LNCaP clone FGC (cell line): ENCODE measurements around the gene LILRB4.
"Not testable (repeated sequence)": the region's sequence is repeated elsewhere in the genome, so short reads cannot be mapped to it uniquely, and the experiment has no call there.

Experiments
- DNase-seq: peaks from one replicate; pipeline ENCODE4 v3.0.0-alpha.2; 2011; ENCODE audit warnings: low read depth
- H3K4me3 ChIP-seq: 2 replicates; pipeline ENCODE4 v1.5.1; 2011; ENCODE audit warnings: mild to moderate bottlenecking, low read depth, low read length, control low read depth
- CTCF ChIP-seq: IDR thresholded peaks from 2 replicates; pipeline ENCODE4 v1.5.1; 2012; ENCODE audit warnings: mild to moderate bottlenecking; ENCODE audit not compliant: control insufficient read depth, insufficient read depth; ENCODE audit errors: extremely low read depth

Gene LILRB4

DNA sequence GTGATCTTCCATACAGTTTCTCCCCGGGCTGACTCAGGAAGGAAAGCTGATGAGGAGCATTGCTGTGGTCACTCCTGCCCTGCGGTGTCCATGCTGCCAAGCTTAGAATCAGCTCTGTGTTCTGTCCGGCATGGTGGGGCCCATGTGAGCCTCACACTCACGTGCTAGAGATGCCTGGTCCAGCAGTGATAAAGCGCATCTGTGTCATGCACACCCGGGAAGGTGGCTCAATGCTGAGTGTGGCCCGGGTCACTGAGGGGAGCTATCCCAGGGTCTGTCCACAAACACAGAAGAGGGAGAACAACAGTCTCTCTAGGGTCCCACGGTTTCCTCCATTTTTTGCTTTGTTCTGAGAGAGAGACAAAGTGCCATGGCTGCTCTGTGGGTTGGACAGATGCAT is 36.0 kb upstream of the LILRB4 start:
- no peak for DNase-seq
- TF ChIP-seq CTCF = no peak

GRCh38 chr19:54627912-54628311 is 34.9 kb upstream of the LILRB4 start:
- not testable (repeated sequence) for H3K4me3 ChIP-seq
- DNase-seq = peak; percentile 77

More for the DNA sequence above, 36.0 kb upstream of the LILRB4 start:
- H3K4me3 ChIP-seq = no peak overlapping the region

DNA sequence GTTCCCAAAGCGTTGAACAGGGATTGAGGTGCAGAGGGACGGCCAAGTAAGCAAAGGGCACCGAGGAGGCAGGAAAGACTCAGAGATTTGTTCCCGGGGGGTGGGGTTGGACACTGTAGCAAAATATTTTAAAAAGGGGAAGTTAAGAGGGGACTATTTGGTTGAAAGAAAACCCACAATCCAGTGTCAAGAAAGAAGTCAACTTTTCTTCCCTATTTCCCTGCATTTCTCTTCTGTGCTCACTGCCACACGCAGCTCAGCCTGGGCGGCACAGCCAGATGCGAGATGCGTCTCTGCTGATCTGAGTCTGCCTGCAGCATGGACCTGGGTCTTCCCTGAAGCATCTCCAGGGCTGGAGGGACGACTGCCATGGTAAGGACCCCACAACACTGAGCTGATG is 32.5 kb upstream of the LILRB4 start, which contains the start of gene LILRB1:
Gene LILRB1, plus strand, starts transcription at position 223 of the 400 bp plus-strand sequence. CDS start 590 bp downstream, outside the sequence.
- H3K4me3 ChIP-seq, DNase-seq: not testable (repeated sequence)

GRCh38 chr19:54630782-54631181 is 32.0 kb upstream of the LILRB4 start:
- TF ChIP-seq CTCF = no peak
- no peak overlapping the region for H3K4me3 ChIP-seq
- DNase-seq = no peak

DNA sequence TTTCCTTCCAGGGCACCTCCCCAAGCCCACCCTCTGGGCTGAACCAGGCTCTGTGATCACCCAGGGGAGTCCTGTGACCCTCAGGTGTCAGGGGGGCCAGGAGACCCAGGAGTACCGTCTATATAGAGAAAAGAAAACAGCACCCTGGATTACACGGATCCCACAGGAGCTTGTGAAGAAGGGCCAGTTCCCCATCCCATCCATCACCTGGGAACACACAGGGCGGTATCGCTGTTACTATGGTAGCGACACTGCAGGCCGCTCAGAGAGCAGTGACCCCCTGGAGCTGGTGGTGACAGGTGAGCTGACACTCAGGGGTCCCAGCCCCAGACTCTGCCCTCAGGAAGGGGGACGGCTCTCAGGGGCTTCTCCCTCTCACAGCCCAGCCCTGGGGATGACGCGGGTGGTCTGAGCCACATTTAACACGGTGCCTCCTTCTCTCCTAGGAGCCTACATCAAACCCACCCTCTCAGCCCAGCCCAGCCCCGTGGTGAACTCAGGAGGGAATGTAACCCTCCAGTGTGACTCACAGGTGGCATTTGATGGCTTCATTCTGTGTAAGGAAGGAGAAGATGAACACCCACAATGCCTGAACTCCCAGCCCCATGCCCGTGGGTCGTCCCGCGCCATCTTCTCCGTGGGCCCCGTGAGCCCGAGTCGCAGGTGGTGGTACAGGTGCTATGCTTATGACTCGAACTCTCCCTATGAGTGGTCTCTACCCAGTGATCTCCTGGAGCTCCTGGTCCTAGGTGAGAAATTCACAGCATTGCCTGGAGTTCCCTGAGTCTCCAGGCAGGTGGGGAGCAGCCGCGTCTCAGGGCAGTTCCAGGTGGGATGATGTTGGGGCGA is 31.1 kb upstream of the LILRB4 start:
- not testable (repeated sequence) for DNase-seq, H3K4me3 ChIP-seq

DNA sequence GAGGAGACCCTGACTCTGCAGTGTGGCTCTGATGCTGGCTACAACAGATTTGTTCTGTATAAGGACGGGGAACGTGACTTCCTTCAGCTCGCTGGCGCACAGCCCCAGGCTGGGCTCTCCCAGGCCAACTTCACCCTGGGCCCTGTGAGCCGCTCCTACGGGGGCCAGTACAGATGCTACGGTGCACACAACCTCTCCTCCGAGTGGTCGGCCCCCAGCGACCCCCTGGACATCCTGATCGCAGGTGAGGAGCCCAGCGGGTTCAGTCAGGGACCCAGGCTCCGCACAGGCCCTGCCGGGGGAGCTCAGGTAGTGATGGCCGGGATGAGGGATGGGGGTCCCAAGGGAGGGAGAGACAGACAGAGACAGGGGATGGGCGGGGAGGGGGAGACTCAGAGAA is 30.3 kb upstream of the LILRB4 start:
- not testable (repeated sequence) for H3K4me3 ChIP-seq, DNase-seq

- no peak for DNase-seq
- H3K4me3 ChIP-seq = no peak overlapping the region
- no peak for TF ChIP-seq CTCF
These were observed 29.4 kb upstream of the LILRB4 start for GRCh38 chr19:54633401-54633800.

GRCh38 chr19:54636081-54636480 is 26.7 kb upstream of the LILRB4 start:
- DNase-seq, H3K4me3 ChIP-seq: not testable (repeated sequence)

DNA sequence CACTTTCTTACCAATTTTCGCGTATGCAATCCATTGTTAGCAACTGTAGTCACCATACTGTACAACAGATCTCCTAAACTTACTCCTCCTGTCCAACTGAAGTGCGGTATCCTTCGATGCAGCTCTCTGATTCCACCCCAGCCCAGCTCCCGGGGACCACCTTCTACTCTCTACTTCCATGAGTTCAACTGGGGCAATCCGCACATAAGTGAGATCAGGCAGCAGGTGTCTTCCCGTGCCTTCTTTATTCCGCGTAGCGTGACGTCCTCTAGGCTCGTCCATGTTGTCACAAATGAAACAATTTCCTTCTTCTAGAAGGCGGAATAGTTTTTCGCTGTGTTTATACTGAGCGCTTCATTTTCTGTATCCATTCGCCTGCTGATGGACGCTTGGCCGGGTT is 24.1 kb upstream of the LILRB4 start:
- DNase-seq = no peak

DNA sequence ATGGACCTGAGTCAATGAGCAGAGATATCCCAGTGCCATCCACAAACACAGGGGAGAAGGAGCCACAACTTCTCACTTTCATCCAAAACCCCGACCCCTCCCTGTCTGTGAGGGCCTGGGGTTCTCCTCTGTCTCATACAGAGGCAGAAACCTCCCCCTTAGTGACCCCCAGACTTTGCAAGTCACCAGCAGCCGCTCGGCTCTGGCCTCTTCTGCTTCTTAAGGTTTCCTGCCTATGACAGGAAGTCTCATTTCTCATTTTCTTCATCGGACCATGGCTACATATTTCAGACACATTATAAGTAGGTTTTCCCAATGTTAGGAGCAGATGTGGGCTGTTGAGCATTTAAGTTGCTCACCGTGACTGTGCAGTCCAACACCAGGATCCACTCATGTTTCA is 19.8 kb upstream of the LILRB4 start:
- DNase-seq, H3K4me3 ChIP-seq: not testable (repeated sequence)

More for the DNA sequence above, 24.1 kb upstream of the LILRB4 start:
- TF ChIP-seq CTCF = no peak
- no peak overlapping the region for H3K4me3 ChIP-seq

DNA sequence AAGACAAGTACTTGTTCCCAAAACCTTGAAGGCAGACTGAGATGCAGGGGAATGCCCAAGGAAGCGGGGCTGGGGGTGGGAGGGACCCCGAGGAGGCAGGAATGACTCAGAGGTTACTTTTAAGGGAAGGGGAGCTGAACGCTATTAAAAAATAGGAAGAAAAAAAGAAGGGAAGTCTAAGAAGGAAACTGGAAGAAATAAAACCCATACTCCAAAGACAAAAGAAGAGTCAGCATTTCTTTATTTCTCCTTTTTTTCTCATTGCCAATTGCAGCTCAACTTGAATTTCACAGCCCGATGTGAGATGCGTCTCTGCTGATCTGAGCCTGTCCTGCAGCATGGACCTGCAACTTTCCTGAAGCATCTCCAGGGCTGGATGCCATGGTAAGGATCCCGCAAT is 19.2 kb upstream of the LILRB4 start:
- DNase-seq, H3K4me3 ChIP-seq: not testable (repeated sequence)
